ENCODE data around the gene PSEN1.

GRCh38 chr14:73252491-73253322 is 116.4 kb downstream of the PSEN1 start:
- TF ChIP-seq CTCF (IDR thresholded peaks at IDR 0.05 in 4 of 5, conservative IDR thresholded peaks at IDR 0.05 in 1 of 5) (no peak), POLR2A (IDR thresholded peaks at IDR 0.05) (no peak)
